Ramos (cell line): ENCODE data around the gene CDC42EP3.

Experiments
- in situ Hi-C: fragments of 300-500 bp; cut with MboI; formaldehyde crosslinking; loops from one replicate; pipeline ENCODE4 v1.14.3; 2022; ENCODE audit warnings: low sequenced_read_pairs; ENCODE audit not compliant: unreplicated experiment

CDC42EP3 gene

GRCh38 chr2:37657471-37657870, 14.0 kb downstream of the CDC42EP3 start:
- in situ Hi-C loops = no loop called here

GRCh38 chr2:37656512-37657423, 14.7 kb downstream of the CDC42EP3 start:
- in situ Hi-C loops = no loop called here

- in situ Hi-C loops = no loop called here
These were observed 16.3 kb downstream of the CDC42EP3 start for GRCh38 chr2:37654932-37655841.

- in situ Hi-C loops = no loop called here
These were observed 17.0 kb downstream of the CDC42EP3 start for GRCh38 chr2:37654419-37654818.

- in situ Hi-C loops = no loop called here
These were observed 17.6 kb downstream of the CDC42EP3 start for GRCh38 chr2:37653805-37654378.

- in situ Hi-C loops = no loop called here
These were observed 18.3 kb downstream of the CDC42EP3 start for GRCh38 chr2:37653093-37653492.

GRCh38 chr2:37652199-37652640, 19.2 kb downstream of the CDC42EP3 start:
- in situ Hi-C loops = no loop called here

GRCh38 chr2:37650548-37651093, 20.8 kb downstream of the CDC42EP3 start:
- in situ Hi-C loops = no loop called here

- in situ Hi-C loops = no loop called here
These were observed 21.9 kb downstream of the CDC42EP3 start for GRCh38 chr2:37649518-37649917.

- in situ Hi-C loops = no loop called here
These were observed 23.0 kb downstream of the CDC42EP3 start for GRCh38 chr2:37648331-37649011.

GRCh38 chr2:37647971-37648330, 23.5 kb downstream of the CDC42EP3 start:
- in situ Hi-C loops = no loop called here

GRCh38 chr2:37645836-37646235, 25.6 kb downstream of the CDC42EP3 start:
- in situ Hi-C loops = no loop called here

- in situ Hi-C loops = no loop called here
These were observed 26.1 kb downstream of the CDC42EP3 start for GRCh38 chr2:37645362-37645761.

- in situ Hi-C loops = no loop called here
These were observed 27.3 kb downstream of the CDC42EP3 start for GRCh38 chr2:37644191-37644590.

GRCh38 chr2:37643730-37644078, 27.7 kb downstream of the CDC42EP3 start:
- in situ Hi-C loops = no loop called here

GRCh38 chr2:37642907-37643729, 28.3 kb downstream of the CDC42EP3 start:
- in situ Hi-C loops = no loop called here

- in situ Hi-C loops = no loop called here
These were observed 29.8 kb downstream of the CDC42EP3 start for GRCh38 chr2:37641582-37642171.

GRCh38 chr2:37639631-37640030, 31.8 kb downstream of the CDC42EP3 start:
- in situ Hi-C loops = no loop called here

- in situ Hi-C loops = no loop called here
These were observed 32.5 kb downstream of the CDC42EP3 start for GRCh38 chr2:37638973-37639372.
